ENCODE data around the gene NLGN4Y. TPM values are rescaled to one million over a fixed set of nuclear protein-coding genes. Genes with fewer than 3 reads are reported as not detected.

Gene NLGN4Y
- total RNA-seq, 1 donor from 2014 or later: not detected

- Mint-ChIP-seq H3K27ac (no peak overlapping the region), H3K4me3 (ENCODE audit: low read depth) (no peak overlapping the region), H3K27me3 (no peaks in the 10 kb centered on the region), H3K9me3 (ENCODE audit: low read depth) (no peaks in the 10 kb centered on the region), H3K36me3 (ENCODE audit: insufficient read depth) (no peaks in the 10 kb centered on the region), H3K4me1 (ENCODE audit: low read depth) (no peaks in the 10 kb centered on the region)
- DNase-seq (ENCODE audit: low spot score, unreplicated experiment): no peak
- no peak for TF ChIP-seq CTCF (IDR thresholded peaks at IDR 0.05; ENCODE audit: unreplicated experiment)
Measured at GRCh38 chrY:14801096-14801495, 276.8 kb downstream of the NLGN4Y start.

DNA sequence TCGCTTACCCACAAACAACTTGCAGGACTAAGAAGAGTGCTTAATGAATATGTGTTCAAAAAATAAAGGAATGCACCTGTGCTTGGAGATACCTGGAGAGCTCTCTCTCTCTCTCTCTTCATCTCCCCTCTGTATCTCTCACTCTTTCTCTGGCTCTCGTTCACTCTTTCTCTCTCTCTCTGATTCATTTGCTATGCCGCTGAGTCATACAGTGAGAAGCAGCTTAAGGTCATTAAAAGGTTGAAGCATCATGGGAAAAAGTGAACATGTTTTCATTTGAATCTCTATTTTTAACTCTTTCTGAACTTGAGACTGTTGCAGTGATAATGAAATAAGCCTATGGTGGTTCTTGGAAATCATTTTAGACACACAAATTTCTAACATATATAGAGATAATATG is 277.8 kb downstream of the NLGN4Y start:
- no peak overlapping the region for H3K4me3 Mint-ChIP-seq (ENCODE audit: low read depth)
- H3K4me1 Mint-ChIP-seq (ENCODE audit: low read depth): no peaks in the 10 kb centered on the region
- H3K27ac Mint-ChIP-seq: no peak overlapping the region
- no peak for DNase-seq (ENCODE audit: low spot score, unreplicated experiment)
- no peaks in the 10 kb centered on the region for H3K36me3 Mint-ChIP-seq (ENCODE audit: insufficient read depth)
- no peaks in the 10 kb centered on the region for H3K9me3 Mint-ChIP-seq (ENCODE audit: low read depth)
- H3K27me3 Mint-ChIP-seq: no peaks in the 10 kb centered on the region
- no peak for TF ChIP-seq CTCF (IDR thresholded peaks at IDR 0.05; ENCODE audit: unreplicated experiment)

DNA sequence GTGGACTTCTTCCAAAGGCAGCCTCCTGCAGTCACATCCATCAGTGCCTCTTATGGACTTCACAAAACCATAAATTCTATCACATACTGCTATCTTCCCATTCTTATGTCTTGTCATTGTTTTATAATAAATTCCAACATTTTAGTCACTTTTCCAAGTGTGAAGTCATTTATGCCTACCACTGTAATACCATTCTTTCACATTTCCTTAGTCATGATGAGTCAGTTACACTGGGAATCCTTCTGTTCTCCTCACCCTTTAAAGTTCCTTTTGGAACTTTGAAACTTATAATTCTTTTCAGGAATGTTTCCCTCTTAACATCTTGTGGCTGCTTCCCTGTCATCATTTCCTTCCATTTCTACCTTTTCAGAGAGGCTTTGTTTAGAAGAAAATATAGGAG is 279.7 kb downstream of the NLGN4Y start:
- no peaks in the 10 kb centered on the region for H3K4me1 Mint-ChIP-seq (ENCODE audit: low read depth)
- no peaks in the 10 kb centered on the region for H3K36me3 Mint-ChIP-seq (ENCODE audit: insufficient read depth)
- no peaks in the 10 kb centered on the region for H3K9me3 Mint-ChIP-seq (ENCODE audit: low read depth)
- H3K27ac Mint-ChIP-seq: no peak overlapping the region
- no peak for DNase-seq (ENCODE audit: low spot score, unreplicated experiment)
- H3K27me3 Mint-ChIP-seq: no peaks in the 10 kb centered on the region
- H3K4me3 Mint-ChIP-seq (ENCODE audit: low read depth): no peak overlapping the region
- TF ChIP-seq CTCF (IDR thresholded peaks at IDR 0.05; ENCODE audit: unreplicated experiment): no peak

DNA sequence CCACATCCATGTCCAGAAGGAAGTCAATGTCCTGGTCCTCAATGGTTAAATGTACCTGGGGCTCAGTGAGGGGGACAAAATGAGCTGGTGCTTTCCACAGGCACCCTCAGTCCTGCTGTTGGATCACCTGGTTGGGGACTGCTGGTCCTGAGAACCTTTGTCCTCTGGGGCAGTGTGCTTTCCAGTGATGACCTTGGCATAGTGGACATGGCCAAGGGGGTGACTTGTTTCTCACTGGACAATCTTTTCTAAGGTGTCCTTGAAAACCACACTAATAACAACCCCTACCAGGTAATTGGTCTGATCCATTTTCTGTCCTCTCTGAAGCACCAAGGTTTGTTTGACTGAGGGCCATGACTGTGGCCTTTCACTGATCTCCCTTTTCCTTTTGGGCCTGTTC is 294.1 kb downstream of the NLGN4Y start:
- Mint-ChIP-seq H3K4me3 (ENCODE audit: low read depth) (no peak overlapping the region), H3K27ac (no peak overlapping the region), H3K4me1 (ENCODE audit: low read depth) (no peaks in the 10 kb centered on the region), H3K27me3 (no peaks in the 10 kb centered on the region), H3K36me3 (ENCODE audit: insufficient read depth) (no peaks in the 10 kb centered on the region), H3K9me3 (ENCODE audit: low read depth) (no peaks in the 10 kb centered on the region)
- TF ChIP-seq CTCF (IDR thresholded peaks at IDR 0.05; ENCODE audit: unreplicated experiment): no peak
- DNase-seq (ENCODE audit: low spot score, unreplicated experiment): no peak

- Mint-ChIP-seq H3K27me3 (no peaks in the 10 kb centered on the region), H3K4me1 (ENCODE audit: low read depth) (no peaks in the 10 kb centered on the region), H3K27ac (no peak overlapping the region), H3K9me3 (ENCODE audit: low read depth) (no peaks in the 10 kb centered on the region), H3K4me3 (ENCODE audit: low read depth) (no peak overlapping the region), H3K36me3 (ENCODE audit: insufficient read depth) (no peaks in the 10 kb centered on the region)
- no peak for TF ChIP-seq CTCF (IDR thresholded peaks at IDR 0.05; ENCODE audit: unreplicated experiment)
- DNase-seq (ENCODE audit: low spot score, unreplicated experiment): no peak
Measured at GRCh38 chrY:14822201-14822600, 297.9 kb downstream of the NLGN4Y start.
